ENCODE results near the gene TEN1. TPM values are rescaled to one million over a fixed set of nuclear protein-coding genes. Genes with fewer than 3 reads are reported as not detected.

TEN1 gene
- total and polyA plus RNA-seq, 7 donors: 3.4 to 21.1 (median 8.8) TPM

DNA sequence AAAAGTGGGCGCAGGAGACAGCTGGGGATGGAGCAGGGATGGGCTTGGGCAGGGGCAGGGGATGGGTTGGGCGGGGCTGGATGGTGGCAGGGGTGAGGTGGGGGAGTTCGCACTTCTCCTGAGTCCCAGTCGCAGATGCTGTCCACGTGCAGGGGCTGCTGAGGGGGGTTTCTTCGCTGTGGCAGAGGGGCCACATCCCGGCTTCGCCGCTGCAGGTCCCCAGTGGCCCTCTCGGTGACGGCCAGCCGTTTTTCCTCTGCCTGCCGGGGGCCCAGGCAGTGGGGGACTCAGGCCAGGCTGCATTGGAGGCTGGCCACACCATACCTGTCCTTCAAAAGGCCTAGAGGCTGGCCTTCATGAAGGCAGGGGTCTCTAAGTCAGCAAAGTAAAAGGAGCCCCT lies 39.8 kb downstream of the TEN1 start:
- DNase-seq: no peak
- H3K4me3 ChIP-seq: no peak overlapping the region
- intact Hi-C loops (cut with DNase I): loop anchor here in 1 of 2 donors (10.0 kb wide), 1 partner anchor 276 kb away; no protein-coding TSS in a partner anchor
- WGBS, 3 donors: 76 to 84% (median 76%) methylated on average over 11 to 13 of the region's 13 CpGs
- H3K4me1 ChIP-seq: peaks cover 3% of the 10 kb centered on the region
- H3K27ac ChIP-seq: no peak overlapping the region
- H3K36me3 ChIP-seq (ENCODE audit: insufficient read depth in 1 of 2, low read depth in 1 of 2): no peaks in the 10 kb centered on the region
- peaks cover 0 to 1% (median 0%) of the 10 kb centered on the region in 3 donors for H3K27me3 ChIP-seq (ENCODE audit: insufficient read depth in 3 of 3, low read length in 2 of 3)
- H3K9me3 ChIP-seq: no peaks in the 10 kb centered on the region
- TF ChIP-seq, protein P1, sequence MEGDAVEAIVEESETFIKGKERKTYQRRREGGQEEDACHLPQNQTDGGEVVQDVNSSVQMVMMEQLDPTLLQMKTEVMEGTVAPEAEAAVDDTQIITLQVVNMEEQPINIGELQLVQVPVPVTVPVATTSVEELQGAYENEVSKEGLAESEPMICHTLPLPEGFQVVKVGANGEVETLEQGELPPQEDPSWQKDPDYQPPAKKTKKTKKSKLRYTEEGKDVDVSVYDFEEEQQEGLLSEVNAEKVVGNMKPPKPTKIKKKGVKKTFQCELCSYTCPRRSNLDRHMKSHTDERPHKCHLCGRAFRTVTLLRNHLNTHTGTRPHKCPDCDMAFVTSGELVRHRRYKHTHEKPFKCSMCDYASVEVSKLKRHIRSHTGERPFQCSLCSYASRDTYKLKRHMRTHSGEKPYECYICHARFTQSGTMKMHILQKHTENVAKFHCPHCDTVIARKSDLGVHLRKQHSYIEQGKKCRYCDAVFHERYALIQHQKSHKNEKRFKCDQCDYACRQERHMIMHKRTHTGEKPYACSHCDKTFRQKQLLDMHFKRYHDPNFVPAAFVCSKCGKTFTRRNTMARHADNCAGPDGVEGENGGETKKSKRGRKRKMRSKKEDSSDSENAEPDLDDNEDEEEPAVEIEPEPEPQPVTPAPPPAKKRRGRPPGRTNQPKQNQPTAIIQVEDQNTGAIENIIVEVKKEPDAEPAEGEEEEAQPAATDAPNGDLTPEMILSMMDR (IDR thresholded peaks at IDR 0.05): no peak
- no peak for ATAC-seq

GRCh38 chr17:76019833-76020467 lies 40.9 kb downstream of the TEN1 start:
- TF ChIP-seq, protein P1 (IDR thresholded peaks at IDR 0.05): no peak
- intact Hi-C loops (cut with DNase I): loop anchor here in 1 of 2 donors (10.0 kb wide), 1 partner anchor 275 kb away; no protein-coding TSS in a partner anchor
- WGBS, 3 donors: 79 to 81% (median 79%) methylated on average over 6 of the region's 6 CpGs

GRCh38 chr17:76022285-76022684 lies 43.2 kb downstream of the TEN1 start:
- H3K4me1 ChIP-seq: no peaks in the 10 kb centered on the region
- no peak for ATAC-seq
- DNase-seq: peak in 1 of 2 donors; percentile 39
- intact Hi-C loops (cut with DNase I): no loop called here
- TF ChIP-seq, protein P1 (IDR thresholded peaks at IDR 0.05): no peak
- H3K9me3 ChIP-seq: no peaks in the 10 kb centered on the region
- H3K4me3 ChIP-seq: no peak overlapping the region
- WGBS, 3 donors: 67 to 73% (median 70%) methylated on average over 24 of the region's 24 CpGs
- H3K27me3 ChIP-seq (ENCODE audit: insufficient read depth in 3 of 3, low read length in 2 of 3): peaks cover 0 to 1% (median 0%) of the 10 kb centered on the region in 3 donors
- H3K36me3 ChIP-seq (ENCODE audit: insufficient read depth in 1 of 2, low read depth in 1 of 2): no peaks in the 10 kb centered on the region
- H3K27ac ChIP-seq: no peak overlapping the region

More at GRCh38 chr17:76019833-76020467, 40.9 kb downstream of the TEN1 start:
- no peaks in the 10 kb centered on the region for H3K4me1 ChIP-seq
- peaks cover 0 to 1% (median 0%) of the 10 kb centered on the region in 3 donors for H3K27me3 ChIP-seq (ENCODE audit: insufficient read depth in 3 of 3, low read length in 2 of 3)
- ATAC-seq (no peak), DNase-seq (no peak)
- H3K9me3 ChIP-seq: no peaks in the 10 kb centered on the region
- H3K36me3 ChIP-seq (ENCODE audit: insufficient read depth in 1 of 2, low read depth in 1 of 2): no peaks in the 10 kb centered on the region
- no peak overlapping the region for H3K4me3 ChIP-seq
- no peak overlapping the region for H3K27ac ChIP-seq

GRCh38 chr17:76022973-76023899 lies 44.2 kb downstream of the TEN1 start:
- DNase-seq (peak in 1 of 2 donors; percentile 42), ATAC-seq (no peak)
- Histone ChIP-seq H3K27ac (no peak overlapping the region), H3K4me1 (no peaks in the 10 kb centered on the region), H3K36me3 (ENCODE audit: insufficient read depth in 1 of 2, low read depth in 1 of 2) (no peaks in the 10 kb centered on the region), H3K9me3 (no peaks in the 10 kb centered on the region), H3K4me3 (no peak overlapping the region), H3K27me3 (ENCODE audit: insufficient read depth in 3 of 3, low read length in 2 of 3) (peaks cover 0 to 2% (median 0%) of the 10 kb centered on the region in 3 donors)
- intact Hi-C loops (cut with DNase I): no loop called here
- TF ChIP-seq, protein P1 (IDR thresholded peaks at IDR 0.05): no peak
- WGBS, 3 donors: 83 to 85% (median 83%) methylated on average over 26 to 28 of the region's 28 CpGs

Data from psoas muscle (tissue), 8 donors.